HL-60 (cell line): Measurements from ENCODE around the gene VPS13D.

Experiments used
- DNase-seq, 2 experiments: peaks; one replicate each; pipeline ENCODE4 v3.0.0-alpha.2; 2010 to 2020; ENCODE audit warnings: low read depth in 1 of 2, low spot score in 1 of 2
- H3K27ac ChIP-seq: fragments of 250-450 bp; sonication (Bioruptor Pico); replicated peaks from 2 replicates; pipeline ENCODE4 v1.5.1; 2020; ENCODE audit warnings: mild to moderate bottlenecking, moderate library complexity
- H3K27me3 ChIP-seq: fragments of 250-450 bp; sonication (Bioruptor Pico); 2 replicates; pipeline ENCODE4 v1.5.1; 2021; ENCODE audit warnings: mild to moderate bottlenecking, moderate library complexity; ENCODE audit not compliant: insufficient read depth, poor library complexity, severe bottlenecking
- H3K4me3 ChIP-seq: replicated peaks from 2 replicates; pipeline ENCODE4 v1.5.1; 2011; ENCODE audit warnings: mild to moderate bottlenecking, control low read depth, low read length; ENCODE audit not compliant: insufficient read depth
- GABPA ChIP-seq: IDR thresholded peaks from 2 replicates; pipeline ENCODE4 v1.6.1; 2012; ENCODE audit warnings: low read depth
- POLR2AphosphoS5 ChIP-seq: IDR thresholded peaks from 2 replicates; pipeline ENCODE4 v1.6.1; 2012; ENCODE audit warnings: low read depth
- SPI1 ChIP-seq: IDR thresholded peaks from 2 replicates; pipeline ENCODE4 v1.6.1; 2012; ENCODE audit warnings: low read depth, mild to moderate bottlenecking, borderline replicate concordance
- TF ChIP-seq, protein P1 (sequence below): IDR thresholded peaks from 2 replicates; pipeline ENCODE4 v1.6.1; 2012; ENCODE audit warnings: low read depth; ENCODE audit not compliant: insufficient replicate concordance
- TF ChIP-seq, protein P2 (sequence below): IDR thresholded peaks from one replicate; pipeline ENCODE4 v1.5.1; 2011; ENCODE audit warnings: low read length, control low read depth, inconsistent platforms; ENCODE audit not compliant: insufficient read depth

VPS13D gene

DNA sequence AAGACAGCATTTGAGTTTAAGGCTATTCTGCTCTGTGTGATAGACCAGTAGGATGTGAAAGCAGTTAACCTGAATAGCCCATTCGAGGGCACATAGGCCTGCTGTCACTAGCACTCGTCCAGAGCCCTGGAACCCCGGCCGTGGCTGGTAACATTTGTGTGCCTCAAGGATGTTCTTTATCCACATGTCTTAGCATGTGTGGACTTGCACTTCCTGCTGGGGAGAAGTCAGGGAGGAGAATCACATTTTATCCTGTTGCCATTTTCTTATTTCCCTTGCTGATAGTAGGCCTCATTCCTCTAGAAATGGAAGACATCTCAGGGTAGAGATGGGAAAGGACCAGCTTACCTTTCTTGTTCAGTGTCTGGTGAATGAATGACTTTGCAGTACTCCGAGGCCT lies 54.7 kb downstream of the VPS13D start:
- DNase-seq, result no peak
- no peak for TF ChIP-seq SPI1
- TF ChIP-seq, protein P1, sequence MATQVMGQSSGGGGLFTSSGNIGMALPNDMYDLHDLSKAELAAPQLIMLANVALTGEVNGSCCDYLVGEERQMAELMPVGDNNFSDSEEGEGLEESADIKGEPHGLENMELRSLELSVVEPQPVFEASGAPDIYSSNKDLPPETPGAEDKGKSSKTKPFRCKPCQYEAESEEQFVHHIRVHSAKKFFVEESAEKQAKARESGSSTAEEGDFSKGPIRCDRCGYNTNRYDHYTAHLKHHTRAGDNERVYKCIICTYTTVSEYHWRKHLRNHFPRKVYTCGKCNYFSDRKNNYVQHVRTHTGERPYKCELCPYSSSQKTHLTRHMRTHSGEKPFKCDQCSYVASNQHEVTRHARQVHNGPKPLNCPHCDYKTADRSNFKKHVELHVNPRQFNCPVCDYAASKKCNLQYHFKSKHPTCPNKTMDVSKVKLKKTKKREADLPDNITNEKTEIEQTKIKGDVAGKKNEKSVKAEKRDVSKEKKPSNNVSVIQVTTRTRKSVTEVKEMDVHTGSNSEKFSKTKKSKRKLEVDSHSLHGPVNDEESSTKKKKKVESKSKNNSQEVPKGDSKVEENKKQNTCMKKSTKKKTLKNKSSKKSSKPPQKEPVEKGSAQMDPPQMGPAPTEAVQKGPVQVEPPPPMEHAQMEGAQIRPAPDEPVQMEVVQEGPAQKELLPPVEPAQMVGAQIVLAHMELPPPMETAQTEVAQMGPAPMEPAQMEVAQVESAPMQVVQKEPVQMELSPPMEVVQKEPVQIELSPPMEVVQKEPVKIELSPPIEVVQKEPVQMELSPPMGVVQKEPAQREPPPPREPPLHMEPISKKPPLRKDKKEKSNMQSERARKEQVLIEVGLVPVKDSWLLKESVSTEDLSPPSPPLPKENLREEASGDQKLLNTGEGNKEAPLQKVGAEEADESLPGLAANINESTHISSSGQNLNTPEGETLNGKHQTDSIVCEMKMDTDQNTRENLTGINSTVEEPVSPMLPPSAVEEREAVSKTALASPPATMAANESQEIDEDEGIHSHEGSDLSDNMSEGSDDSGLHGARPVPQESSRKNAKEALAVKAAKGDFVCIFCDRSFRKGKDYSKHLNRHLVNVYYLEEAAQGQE, result no peak
- TF ChIP-seq GABPA, result no peak
- TF ChIP-seq POLR2AphosphoS5, result no peak
- TF ChIP-seq, protein P2, sequence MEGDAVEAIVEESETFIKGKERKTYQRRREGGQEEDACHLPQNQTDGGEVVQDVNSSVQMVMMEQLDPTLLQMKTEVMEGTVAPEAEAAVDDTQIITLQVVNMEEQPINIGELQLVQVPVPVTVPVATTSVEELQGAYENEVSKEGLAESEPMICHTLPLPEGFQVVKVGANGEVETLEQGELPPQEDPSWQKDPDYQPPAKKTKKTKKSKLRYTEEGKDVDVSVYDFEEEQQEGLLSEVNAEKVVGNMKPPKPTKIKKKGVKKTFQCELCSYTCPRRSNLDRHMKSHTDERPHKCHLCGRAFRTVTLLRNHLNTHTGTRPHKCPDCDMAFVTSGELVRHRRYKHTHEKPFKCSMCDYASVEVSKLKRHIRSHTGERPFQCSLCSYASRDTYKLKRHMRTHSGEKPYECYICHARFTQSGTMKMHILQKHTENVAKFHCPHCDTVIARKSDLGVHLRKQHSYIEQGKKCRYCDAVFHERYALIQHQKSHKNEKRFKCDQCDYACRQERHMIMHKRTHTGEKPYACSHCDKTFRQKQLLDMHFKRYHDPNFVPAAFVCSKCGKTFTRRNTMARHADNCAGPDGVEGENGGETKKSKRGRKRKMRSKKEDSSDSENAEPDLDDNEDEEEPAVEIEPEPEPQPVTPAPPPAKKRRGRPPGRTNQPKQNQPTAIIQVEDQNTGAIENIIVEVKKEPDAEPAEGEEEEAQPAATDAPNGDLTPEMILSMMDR, result no peak
- no peak overlapping the region for H3K27ac ChIP-seq

DNA sequence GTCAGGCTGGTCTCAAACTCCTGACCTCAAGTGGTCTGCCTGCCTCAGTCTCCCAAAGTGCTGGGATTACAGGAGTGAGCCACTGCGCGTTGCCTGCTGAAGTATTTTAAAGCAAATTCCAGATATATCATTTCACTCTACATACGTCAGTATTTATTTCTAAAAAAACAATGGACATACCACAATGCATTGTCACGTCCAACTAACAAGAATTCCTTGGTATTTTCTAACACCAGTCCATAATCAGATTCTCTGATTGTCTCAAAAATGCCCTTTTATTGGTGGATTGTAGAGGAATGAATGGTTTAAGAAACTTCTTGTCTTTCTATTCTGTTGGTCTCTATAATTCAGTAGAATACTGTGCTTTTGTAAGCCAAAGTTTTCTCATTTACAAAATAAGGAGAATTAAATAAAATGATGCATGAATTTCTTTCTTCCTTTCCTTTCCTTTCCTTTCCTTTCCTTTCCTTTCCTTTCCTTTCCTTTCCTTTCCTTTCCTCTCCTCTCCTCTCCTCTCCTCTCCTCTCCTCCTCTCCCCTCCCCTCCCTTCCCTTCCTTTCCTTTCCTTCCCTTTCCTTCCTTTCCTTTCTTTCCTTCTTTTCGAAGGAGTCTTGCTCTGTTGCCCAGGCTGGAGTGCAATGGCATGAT lies 55.8 kb downstream of the VPS13D start:
- no peaks in the 10 kb centered on the region for H3K27me3 ChIP-seq
- H3K4me3 ChIP-seq, result no peak overlapping the region
- no peak overlapping the region for H3K27ac ChIP-seq
- TF ChIP-seq SPI1 (no peak), GABPA (no peak), POLR2AphosphoS5 (no peak)
- TF ChIP-seq, protein P2, result no peak
- TF ChIP-seq, protein P1, result no peak
- no peak for DNase-seq

More for the DNA sequence above, 54.7 kb downstream of the VPS13D start:
- Histone ChIP-seq H3K27me3 (no peaks in the 10 kb centered on the region), H3K4me3 (no peak overlapping the region)

DNA sequence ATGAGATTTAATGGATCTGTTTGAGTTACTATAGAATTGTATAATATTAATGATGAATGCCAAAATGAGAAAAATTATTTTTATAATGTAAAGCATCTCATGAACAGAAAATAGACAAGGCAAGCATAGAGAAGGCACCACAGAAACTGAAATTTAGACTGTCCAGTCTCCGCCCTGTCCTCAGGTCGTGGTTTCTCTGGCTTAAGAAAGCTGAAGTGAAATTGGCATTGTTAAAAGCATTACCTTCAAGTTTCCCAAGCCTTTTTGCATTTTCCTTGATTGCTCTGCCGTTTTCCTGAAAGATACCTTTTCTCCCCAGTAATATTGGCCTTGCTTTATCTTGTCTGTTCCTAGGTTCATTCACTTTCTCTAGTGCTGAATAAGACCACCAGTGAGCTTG lies 58.0 kb downstream of the VPS13D start:
- H3K4me3 ChIP-seq, result no peak overlapping the region
- no peak overlapping the region for H3K27ac ChIP-seq
- no peaks in the 10 kb centered on the region for H3K27me3 ChIP-seq
- TF ChIP-seq POLR2AphosphoS5 (no peak), GABPA (no peak), SPI1 (no peak)
- TF ChIP-seq, protein P2, result no peak
- TF ChIP-seq, protein P1, result no peak
- DNase-seq, result no peak
